H9 (cell line): ENCODE measurements around the gene SCN2B. TPM values are rescaled to one million over a fixed set of nuclear protein-coding genes. Genes with fewer than 3 reads are reported as not detected.

Experiments
- DNase-seq: peaks from one replicate; pipeline ENCODE4 v3.0.0-alpha.2; 2017
- H2AFZ ChIP-seq: one replicate; pipeline ENCODE4 v1.6.1; 2013; ENCODE audit warnings: mild to moderate bottlenecking, low read length, control low read depth, moderate library complexity
- H2AK5ac ChIP-seq: 2 replicates; pipeline ENCODE4 v1.6.1; 2013; ENCODE audit warnings: low read length, control low read depth, mixed read lengths; ENCODE audit not compliant: insufficient read length
- H2BK120ac ChIP-seq: one replicate; pipeline ENCODE4 v1.6.1; 2013; ENCODE audit warnings: low read depth, mild to moderate bottlenecking, low read length, control low read depth, inconsistent platforms; ENCODE audit not compliant: poor library complexity, severe bottlenecking
- H2BK12ac ChIP-seq: 2 replicates; pipeline ENCODE4 v1.6.1; 2013; ENCODE audit warnings: low read length, control low read depth, mixed read lengths, low read depth; ENCODE audit not compliant: insufficient read length
- H2BK15ac ChIP-seq: 2 replicates; pipeline ENCODE4 v1.6.1; 2013; ENCODE audit warnings: low read depth, low read length, control low read depth
- H2BK20ac ChIP-seq: one replicate; pipeline ENCODE4 v1.6.1; 2013; ENCODE audit warnings: low read depth, mild to moderate bottlenecking, low read length, control low read depth, inconsistent platforms; ENCODE audit not compliant: poor library complexity, severe bottlenecking
- H2BK5ac ChIP-seq: 2 replicates; pipeline ENCODE4 v1.6.1; 2013; ENCODE audit warnings: low read length, control low read depth, mixed read lengths; ENCODE audit not compliant: insufficient read length
- H3K14ac ChIP-seq: 2 replicates; pipeline ENCODE4 v1.6.1; 2013; ENCODE audit warnings: low read length, control low read depth; ENCODE audit not compliant: insufficient read depth
- H3K18ac ChIP-seq: 2 replicates; pipeline ENCODE4 v1.6.1; 2013; ENCODE audit warnings: low read depth, mild to moderate bottlenecking, mixed read lengths, low read length, control low read depth; ENCODE audit not compliant: insufficient read length
- H3K23ac ChIP-seq: 2 replicates; pipeline ENCODE4 v1.6.1; 2013; ENCODE audit warnings: low read length, control low read depth, mixed read lengths, low read depth; ENCODE audit not compliant: insufficient read length
- H3K23me2 ChIP-seq: 2 replicates; pipeline ENCODE4 v1.6.1; 2013; ENCODE audit warnings: low read depth, mild to moderate bottlenecking, mixed read lengths, low read length, control low read depth; ENCODE audit not compliant: insufficient read length, poor library complexity, severe bottlenecking
- H3K27ac ChIP-seq: 2 replicates; pipeline ENCODE4 v1.5.1; 2013; ENCODE audit warnings: low read length, control low read depth, mixed read lengths, low read depth; ENCODE audit not compliant: insufficient read length
- H3K27me3 ChIP-seq: 2 replicates; pipeline ENCODE4 v1.6.1; 2013; ENCODE audit warnings: low read length, control low read depth, inconsistent platforms; ENCODE audit not compliant: insufficient read depth
- H3K4ac ChIP-seq: 2 replicates; pipeline ENCODE4 v1.6.1; 2013; ENCODE audit warnings: low read depth, mild to moderate bottlenecking, control low read depth, inconsistent platforms, low read length, moderate library complexity
- H3K4me1 ChIP-seq: 2 replicates; pipeline ENCODE4 v1.6.1; 2013; ENCODE audit warnings: low read length, control low read depth, inconsistent platforms; ENCODE audit not compliant: insufficient read depth
- H3K4me2 ChIP-seq: 2 replicates; pipeline ENCODE4 v1.6.1; 2013; ENCODE audit warnings: low read length, control low read depth, mixed read lengths; ENCODE audit not compliant: insufficient read length, insufficient read depth
- H3K56ac ChIP-seq: 2 replicates; pipeline ENCODE4 v1.6.1; 2013; ENCODE audit warnings: low read depth, mild to moderate bottlenecking, mixed read lengths, low read length, control low read depth; ENCODE audit not compliant: insufficient read length
- H3K79me1 ChIP-seq: 2 replicates; pipeline ENCODE4 v1.6.1; 2013; ENCODE audit warnings: low read depth, mild to moderate bottlenecking, moderate library complexity, low read length, control low read depth, inconsistent platforms; ENCODE audit not compliant: insufficient read depth, poor library complexity, severe bottlenecking
- H3K79me2 ChIP-seq: 2 replicates; pipeline ENCODE4 v1.6.1; 2013; ENCODE audit warnings: low read length, control low read depth, inconsistent platforms; ENCODE audit not compliant: insufficient read depth
- H3K9ac ChIP-seq: 2 replicates; pipeline ENCODE4 v1.6.1; 2013; ENCODE audit warnings: low read length, control low read depth, mixed read lengths; ENCODE audit not compliant: insufficient read length; ENCODE audit errors: extremely low read depth
- H3K9me3 ChIP-seq: one replicate; pipeline ENCODE4 v1.6.1; 2013; ENCODE audit warnings: low read depth, low read length, inconsistent platforms; ENCODE audit not compliant: control insufficient read depth
- H3T11ph ChIP-seq: one replicate; pipeline ENCODE4 v1.6.1; 2013; ENCODE audit warnings: mild to moderate bottlenecking, low read length, control low read depth, inconsistent platforms
- H4K20me1 ChIP-seq: one replicate; pipeline ENCODE4 v1.6.1; 2013; ENCODE audit not compliant: control insufficient read depth, insufficient read length, insufficient read depth
- H4K5ac ChIP-seq: 2 replicates; pipeline ENCODE4 v1.6.1; 2013; ENCODE audit warnings: low read depth, mild to moderate bottlenecking, mixed read lengths, low read length, control low read depth; ENCODE audit not compliant: insufficient read length
- H4K8ac ChIP-seq: replicated peaks from 2 replicates; pipeline ENCODE4 v1.6.1; 2013; ENCODE audit warnings: low read length, control low read depth, mixed read lengths, low read depth; ENCODE audit not compliant: insufficient read length
- H4K91ac ChIP-seq: 2 replicates; pipeline ENCODE4 v1.6.1; 2013; ENCODE audit warnings: low read depth, mild to moderate bottlenecking, moderate library complexity, mixed read lengths, low read length, control low read depth; ENCODE audit not compliant: insufficient read length
- H3K27ac Mint-ChIP-seq, 3 experiments: 2 replicates in 2 of 3; 3 replicates in 1 of 3; pipeline ENCODE4 v1.8.0; 2020 to 2021; ENCODE audit warnings: mixed read lengths in 3 of 3, mild to moderate bottlenecking in 1 of 3, moderate library complexity in 1 of 3
- H3K27me3 Mint-ChIP-seq: 2 replicates; pipeline ENCODE4 v1.8.0; 2021; ENCODE audit warnings: low read depth, mild to moderate bottlenecking, moderate library complexity, mixed read lengths
- H3K36me3 Mint-ChIP-seq, 3 experiments: 2 replicates in 2 of 3; 3 replicates in 1 of 3; pipeline ENCODE4 v1.8.0; 2020 to 2021; ENCODE audit warnings: low read depth in 3 of 3, mixed read lengths in 3 of 3; ENCODE audit not compliant: insufficient read depth in 1 of 3
- H3K4me1 Mint-ChIP-seq, 2 experiments: 2 replicates each; pipeline ENCODE4 v1.8.0; 2020; ENCODE audit warnings: mixed read lengths in 2 of 2
- H3K4me3 Mint-ChIP-seq, 2 experiments: 2 replicates in 1 of 2; 3 replicates in 1 of 2; pipeline ENCODE4 v1.8.0; 2020 to 2021; ENCODE audit warnings: mild to moderate bottlenecking in 2 of 2, mixed read lengths in 2 of 2, moderate library complexity in 1 of 2
- H3K9me3 Mint-ChIP-seq, 2 experiments: 2 replicates in 1 of 2; 3 replicates in 1 of 2; pipeline ENCODE4 v1.8.0; 2020; ENCODE audit warnings: mild to moderate bottlenecking in 2 of 2, mixed read lengths in 2 of 2, moderate library complexity in 1 of 2
- CTCF ChIP-seq: fragments of 200-600 bp; sonication (generic); conservative IDR thresholded peaks from 3 replicates; pipeline ENCODE4 v1.8.0; 2021; ENCODE audit warnings: antibody characterized with exemption, mild to moderate bottlenecking
- WGBS: extraction: QIAGEN DNeasy Blood & Tissue Kit; methylation state at CpG from one replicate; pipeline ENCODE4 v1.1.7; 2013; ENCODE audit warnings: missing lambda C conversion rate, low lambda C conversion rate, mixed read lengths; ENCODE audit not compliant: insufficient read length; ENCODE audit errors: extremely low coverage; 5-methylcytosine and 5-hydroxymethylcytosine counted together
- total RNA-seq: library from RNA; stranded (reverse); gene quantifications from 2 replicates; pipeline ENCODE4 v1.2.1, GENCODE V29; 2021

SCN2B gene
- total RNA-seq, 1 experiment from 2014 or later = not detected

GRCh38 chr11:118176778-118177134 is 317 bp upstream of the SCN2B start:
- Histone ChIP-seq H3K23ac (no peak overlapping the region), H3K14ac (no peak overlapping the region), H3K4me1 (peaks cover 6% of the 10 kb centered on the region; the same call in 1 of the 2 replicates), H4K8ac (no peak overlapping the region), H3K9ac (no peak overlapping the region), H3K4ac (no peak overlapping the region), H3K56ac (no peak overlapping the region), H3T11ph (no peak overlapping the region), H3K79me1 (no peaks in the 10 kb centered on the region), H2AFZ (no peak overlapping the region), H3K23me2 (peaks cover 11% of the 10 kb centered on the region), H2BK15ac (no peak overlapping the region), H4K20me1 (no peaks in the 10 kb centered on the region), H2BK12ac (no peak overlapping the region), H2AK5ac (no peak overlapping the region), H3K79me2 (no peaks in the 10 kb centered on the region), H3K4me2 (peak overlapping the region; percentile 90), H3K27ac (no peak overlapping the region), H2BK5ac (no peak overlapping the region), H4K91ac (no peak overlapping the region), H3K27me3 (peaks cover 19% of the 10 kb centered on the region; the same call in 1 of the 2 replicates), H3K9me3 (no peaks in the 10 kb centered on the region), H4K5ac (no peak overlapping the region), H2BK120ac (no peak overlapping the region), H3K18ac (no peak overlapping the region), H2BK20ac (no peak overlapping the region)
- Mint-ChIP-seq H3K36me3 (no peaks in the 10 kb centered on the region), H3K4me1 (peaks cover 37 to 43% of the 10 kb centered on the region in 2 experiments), H3K4me3 (peak overlapping the region in 1 of 2 experiments; percentile 86; a peak in 2 of 5 replicates), H3K27ac (no peak overlapping the region), H3K27me3 (peaks cover 55% of the 10 kb centered on the region), H3K9me3 (no peaks in the 10 kb centered on the region; a peak in 1 of 5 replicates)
- WGBS = no CpG with 5 or more reads among the region's 4 CpGs
- DNase-seq = no peak
- no peak for TF ChIP-seq CTCF
